Pancreas (tissue), 10 donors: ENCODE measurements around the gene SEPHS1. TPM values are rescaled to one million over a fixed set of nuclear protein-coding genes. Genes with fewer than 3 reads are reported as not detected.
"Not testable (repeated sequence)": the region's sequence is repeated elsewhere in the genome, so short reads cannot be mapped to it uniquely, and the experiment has no call there.

Experiments used
- ATAC-seq, 4 donors: fragments of 200-7000 bp; cut with Tn5 transposase; one replicate each; pipeline versions ENCODE4 v1.8.0 to v1.9.1; 2020; ENCODE audit warnings: mild to moderate bottlenecking in 4 of 4, moderate library complexity in 4 of 4
- DNase-seq, 6 donors: peaks; one replicate each; pipeline ENCODE4 v3.0.0-alpha.2; 2020
- FAIRE-seq: peaks from 2 replicates; lab custom pipeline; 2012; peaks lifted over from hg19 to GRCh38; lab: Jason Lieb, UNC
- H3K27ac ChIP-seq, 4 donors: fragments of 200-600 bp; sonication (generic); 1 replicate in 3 of 4; 2 replicates in 1 of 4; pipeline versions ENCODE4 v1.5.0 to v1.8.0; 2020
- H3K27me3 ChIP-seq, 4 donors: fragments of 200-600 bp; one replicate each; pipeline ENCODE4 v1.8.0; 2021
- H3K36me3 ChIP-seq, 3 donors: fragments of 200-600 bp; sonication (generic) in 1 of 3; one replicate each; pipeline versions ENCODE4 v1.5.0 to v1.8.0; 2020 to 2021
- H3K4me1 ChIP-seq, 3 donors: fragments of 200-600 bp; one replicate each; pipeline ENCODE4 v1.8.0; 2021
- H3K4me3 ChIP-seq, 4 donors: fragments of 200-600 bp; sonication (generic) in 2 of 4; one replicate each; pipeline versions ENCODE4 v1.5.0 to v1.8.0; 2020 to 2021
- H3K9me3 ChIP-seq, 4 donors: fragments of 200-600 bp; one replicate each; pipeline ENCODE4 v1.8.0; 2021
- CTCF ChIP-seq, 4 donors: fragments of 200-600 bp; sonication (generic) in 3 of 4; IDR thresholded peaks; one replicate each; pipeline versions ENCODE4 v1.5.0 to v1.8.0; 2021; ENCODE audit warnings: antibody characterized with exemption in 4 of 4
- WGBS, 2 donors: extraction: QIAGEN DNeasy Blood & Tissue Kit; methylation state at CpG; one replicate each; pipeline ENCODE4 v1.1.7; 2013; 5-methylcytosine and 5-hydroxymethylcytosine counted together
- intact Hi-C, 3 donors: fragments of 100-400 bp; cut with DNase I; formaldehyde crosslinking; loops; one replicate each; pipeline versions ENCODE4 v1.11.1 to v1.14.2; 2022
- polyA plus RNA-seq, 2 donors: library from polyadenylated mRNA; stranded (reverse); fragments of 200-250 nt; gene quantifications; one replicate each; pipeline ENCODE4 v1.2.3, GENCODE V29; 2013
- total RNA-seq, 6 donors: library from RNA; stranded (reverse); fragmentation: NEBNext Ultra II Directional in 4 of 6; extraction: Animal tissue kit (Norgen Biotek cat#: 25700) in 4 of 6; gene quantifications; one replicate each; pipeline versions ENCODE4 v1.2.1 to v1.2.4, GENCODE V29; 2021 to 2023
- donor health status: healthy with polysubstance abuse.
- donor health status: DM: no; HTN: no; CAD: no; lungs with moderate emphysema.
- donor health status: DM: no; HTN: no; CAD: no.
- donor health status: control.
- donor health status: control.
- donor health status: Bipolar disorder and iron deficiency.
- donor health status: DM: yes; HTN: yes; CAD: no.
- donor health status: DM: no; HTN: no; CAD: no.
- donor health status: DM: no; HTN: no; CAD: no.
- donor health status: DM: yes; HTN: yes; CAD: no.

SEPHS1 gene
- total and polyA plus RNA-seq, 8 donors, result 14.3 to 24.6 (median 19.7) TPM

- ATAC-seq (no peak), DNase-seq (no peak), FAIRE-seq (no peak)
- H3K4me3 ChIP-seq, result no peak overlapping the region
- no peaks in the 10 kb centered on the region for H3K27me3 ChIP-seq
- no peaks in the 10 kb centered on the region for H3K4me1 ChIP-seq
- peaks cover 0 to 22% (median 0%) of the 10 kb centered on the region in 3 donors for H3K36me3 ChIP-seq
- 90 to 93% methylated on average over 19 of the region's 19 CpGs for WGBS, 2 donors
- no peak overlapping the region for H3K27ac ChIP-seq
- intact Hi-C loops, result no loop called here
- H3K9me3 ChIP-seq, result no peaks in the 10 kb centered on the region
- TF ChIP-seq CTCF (IDR thresholded peaks at IDR 0.05), result no peak
Observed at GRCh38 chr10:13291821-13292773, 56.0 kb downstream of the SEPHS1 start.

- FAIRE-seq (no peak), DNase-seq (no peak), ATAC-seq (no peak)
- intact Hi-C loops, result no loop called here
- no peak overlapping the region for H3K4me3 ChIP-seq
- H3K27me3 ChIP-seq, result no peaks in the 10 kb centered on the region
- no peaks in the 10 kb centered on the region for H3K4me1 ChIP-seq
- peaks cover 0 to 22% (median 0%) of the 10 kb centered on the region in 3 donors for H3K36me3 ChIP-seq
- H3K9me3 ChIP-seq, result no peaks in the 10 kb centered on the region
- 92 to 97% methylated on average over 4 of the region's 4 CpGs for WGBS, 2 donors
- no peak for TF ChIP-seq CTCF (IDR thresholded peaks at IDR 0.05)
- no peak overlapping the region for H3K27ac ChIP-seq
Observed at GRCh38 chr10:13291061-13291460, 57.0 kb downstream of the SEPHS1 start.

- H3K27ac ChIP-seq, result peak overlapping the region in 2 of 4 donors; percentile 48 to 60
- peaks cover 0 to 4% (median 0%) of the 10 kb centered on the region in 3 donors for H3K36me3 ChIP-seq
- ATAC-seq (peak in 2 of 4 donors; percentile 4 to 7), DNase-seq (no peak), FAIRE-seq (no peak)
- TF ChIP-seq CTCF (IDR thresholded peaks at IDR 0.05), result no peak
- 82 to 86% methylated on average over 4 of the region's 4 CpGs for WGBS, 2 donors
- H3K27me3 ChIP-seq, result no peaks in the 10 kb centered on the region
- H3K9me3 ChIP-seq, result no peaks in the 10 kb centered on the region
- intact Hi-C loops, result no loop called here
- H3K4me1 ChIP-seq, result no peaks in the 10 kb centered on the region
- no peak overlapping the region for H3K4me3 ChIP-seq
Observed at GRCh38 chr10:13284050-13284449, 64.0 kb downstream of the SEPHS1 start.

GRCh38 chr10:13282348-13282747 is 65.7 kb downstream of the SEPHS1 start:
- FAIRE-seq, intact Hi-C loops, H3K9me3 ChIP-seq: not testable (repeated sequence)

GRCh38 chr10:13276749-13277365 is 71.2 kb downstream of the SEPHS1 start:
- DNase-seq (no peak), FAIRE-seq (no peak), ATAC-seq (no peak)
- Histone ChIP-seq H3K4me3 (no peak overlapping the region), H3K4me1 (no peaks in the 10 kb centered on the region), H3K36me3 (peaks cover 0 to 4% (median 0%) of the 10 kb centered on the region in 3 donors), H3K27ac (no peak overlapping the region), H3K27me3 (no peaks in the 10 kb centered on the region), H3K9me3 (no peaks in the 10 kb centered on the region)
- TF ChIP-seq CTCF (IDR thresholded peaks at IDR 0.05), result no peak
- intact Hi-C loops, result no loop called here
- 65 to 68% methylated on average over 4 of the region's 4 CpGs for WGBS, 2 donors

More at GRCh38 chr10:13282348-13282747, 65.7 kb downstream of the SEPHS1 start:
- H3K27ac ChIP-seq, DNase-seq, H3K4me1 ChIP-seq, H3K4me3 ChIP-seq, H3K27me3 ChIP-seq, ATAC-seq, H3K36me3 ChIP-seq: not testable (repeated sequence)
- WGBS, 2 donors, result 86 to 90% methylated on average over 6 of the region's 6 CpGs

GRCh38 chr10:13276146-13276545 is 71.9 kb downstream of the SEPHS1 start:
- FAIRE-seq, DNase-seq, intact Hi-C loops, H3K4me1 ChIP-seq, H3K27me3 ChIP-seq, H3K9me3 ChIP-seq, H3K27ac ChIP-seq, ATAC-seq, H3K36me3 ChIP-seq, H3K4me3 ChIP-seq: not testable (repeated sequence)
- 97% methylated on average over 11 of the region's 11 CpGs for WGBS, 2 donors
